Cardiac septum (tissue), 1 donor: ENCODE data around the gene KCTD7. TPM values are rescaled to one million over a fixed set of nuclear protein-coding genes. Genes with fewer than 3 reads are reported as not detected.
A peak's percentile ranks its signal among the peaks of the same experiment; 100 is the strongest.
"Not testable (repeated sequence)": the region's sequence is repeated elsewhere in the genome, so short reads cannot be mapped to it uniquely, and the experiment has no call there.

ENCODE experiments used
- DNase-seq: peaks from one replicate; pipeline ENCODE4 v3.0.0-alpha.2; 2020; ENCODE audit warnings: low spot score
- intact Hi-C: fragments of 100-400 bp; cut with DNase I; formaldehyde crosslinking; loops from one replicate; pipeline ENCODE4 v1.14.0; 2022
- total RNA-seq: library from RNA; stranded (reverse); fragmentation: NEBNext Ultra II Directional; extraction: Animal tissue kit (Norgen Biotek cat#: 25700); gene quantifications from one replicate; pipeline ENCODE4 v1.2.1, GENCODE V29; 2021
- donor health status: DM: no; HTN: no; CAD: no.

Gene KCTD7
- total RNA-seq, 1 donor from 2014 or later = 9.7 TPM

DNA sequence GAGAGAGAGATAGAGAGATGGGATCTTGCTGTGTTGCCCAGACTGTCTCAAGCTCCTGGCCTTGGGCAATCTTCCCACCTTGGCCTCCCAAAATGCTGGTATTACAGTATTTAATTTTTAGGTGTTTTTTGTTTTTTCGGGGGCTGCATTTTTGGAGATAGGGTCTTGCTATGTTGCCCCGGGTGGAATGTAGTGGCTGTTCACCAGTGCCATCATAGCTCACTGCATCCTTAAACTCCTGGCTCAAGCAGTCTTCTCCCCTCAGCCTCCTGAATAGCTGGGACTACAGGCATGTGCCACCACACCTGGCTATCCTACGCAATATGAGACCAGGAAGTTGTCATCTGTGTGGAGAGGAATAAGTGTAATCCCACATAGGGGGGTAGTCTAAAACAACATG lies 42.4 kb downstream of the KCTD7 start:
- no peak for DNase-seq
- intact Hi-C loops = no loop called here

DNA sequence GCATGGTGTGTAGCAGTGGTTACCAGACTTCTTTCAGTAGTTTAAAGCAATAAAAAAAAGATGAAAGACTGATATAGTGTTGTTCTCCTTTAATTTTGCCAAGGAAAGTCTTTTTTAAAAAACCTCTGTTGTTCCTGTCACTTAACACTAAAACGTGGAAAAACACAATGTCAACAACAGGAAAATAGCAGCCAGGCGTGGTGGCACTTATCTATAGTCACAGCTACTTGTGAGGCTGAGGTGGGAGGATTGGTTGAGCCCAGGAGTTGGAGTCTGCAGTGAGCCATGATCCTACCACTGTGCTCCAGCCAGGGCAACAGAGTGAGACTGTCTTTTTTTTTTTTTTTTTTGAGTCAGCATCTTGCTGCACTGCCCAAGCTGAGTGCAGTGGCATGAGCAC lies 42.8 kb downstream of the KCTD7 start:
- intact Hi-C loops, DNase-seq: not testable (repeated sequence)

DNA sequence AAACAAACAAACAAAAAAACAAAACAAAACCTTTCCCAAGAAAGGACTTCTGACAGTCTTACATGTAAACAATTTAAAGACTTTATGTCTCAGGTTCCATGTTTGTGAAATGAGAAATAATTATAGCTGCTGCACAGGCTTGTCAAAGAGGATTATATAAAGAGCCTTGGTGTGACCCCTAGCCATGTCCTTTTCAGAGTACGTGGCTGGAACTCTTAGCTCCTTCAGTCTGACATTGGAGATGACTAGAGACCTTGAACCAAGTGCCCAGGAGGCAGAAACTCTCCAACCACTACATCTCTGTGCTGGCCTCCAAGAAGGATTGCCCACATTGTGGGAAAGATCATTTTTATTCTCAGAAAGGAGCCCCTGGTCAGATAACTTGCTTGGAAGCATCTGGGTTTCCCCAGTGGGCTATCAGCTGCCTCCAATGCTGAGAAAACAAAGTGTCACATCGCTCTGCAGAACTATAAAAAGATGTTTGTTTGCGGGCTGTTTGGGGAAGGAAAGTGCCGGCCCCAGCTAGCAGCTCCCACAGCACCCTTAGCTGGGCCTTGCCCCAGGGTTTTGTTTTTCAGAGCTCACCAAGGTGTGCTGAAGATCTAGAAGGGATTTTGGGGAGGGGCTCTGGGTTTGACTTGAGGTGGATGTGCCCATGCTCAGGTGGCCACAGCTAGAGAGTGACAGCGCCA lies 43.9 kb downstream of the KCTD7 start:
- DNase-seq, intact Hi-C loops: not testable (repeated sequence)

DNA sequence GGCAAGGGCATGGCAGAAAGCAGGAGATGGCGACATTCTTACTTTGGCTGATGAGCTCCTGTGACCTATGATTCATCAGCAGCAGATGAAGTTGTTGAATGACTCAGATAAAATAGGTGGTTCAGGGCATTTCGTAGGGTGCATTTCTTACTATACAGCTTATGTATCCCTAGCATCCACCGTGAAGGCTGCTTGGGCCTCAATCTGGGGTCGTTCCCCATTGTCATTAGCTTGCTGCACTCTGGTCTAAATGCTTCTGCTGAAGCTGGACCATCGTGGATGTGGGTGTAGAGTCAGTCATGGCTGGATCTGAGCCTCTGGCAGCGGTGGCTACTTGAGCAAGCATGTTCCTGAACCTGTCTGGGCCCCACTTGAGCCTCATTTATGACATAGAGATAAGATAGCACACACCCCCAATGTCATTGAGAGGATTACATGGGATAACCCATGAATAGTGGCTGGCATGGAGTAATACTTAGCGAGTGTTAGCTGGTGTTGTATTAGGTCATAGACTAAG lies 44.5 kb downstream of the KCTD7 start:
- intact Hi-C loops, DNase-seq: not testable (repeated sequence)

DNA sequence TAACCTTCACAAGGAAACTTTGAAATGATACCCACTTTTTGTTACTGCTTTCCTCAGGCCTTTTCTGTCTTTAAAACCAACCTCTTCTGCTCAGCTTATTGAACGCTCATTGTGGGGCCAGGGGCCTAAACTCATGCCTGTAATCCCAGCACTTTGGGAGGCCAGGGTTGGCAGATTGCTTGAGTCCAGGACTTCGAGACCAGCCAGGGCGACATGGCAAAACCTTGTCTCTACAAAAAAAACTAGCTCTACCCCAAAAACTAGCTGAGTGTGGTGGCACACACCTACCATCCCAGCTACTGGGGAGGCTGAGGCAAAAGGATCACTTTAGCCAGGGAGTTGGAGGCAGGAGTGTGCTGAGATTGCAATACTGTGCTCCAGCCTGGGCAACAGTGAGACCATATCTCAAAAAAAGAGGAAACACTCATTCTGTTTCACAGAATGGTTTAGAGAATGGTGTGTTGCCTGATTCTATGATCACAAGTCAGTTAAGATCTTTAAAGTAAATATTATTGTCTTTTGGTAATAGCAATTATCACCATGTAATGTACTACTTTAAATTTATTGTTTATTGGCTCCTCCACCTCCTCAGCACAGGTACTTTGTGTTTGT lies 51.1 kb downstream of the KCTD7 start:
- intact Hi-C loops = loop anchor here (5.0 kb wide), 1 partner anchor 63 kb away; the partner anchor contains the start of gene RABGEF1

DNA sequence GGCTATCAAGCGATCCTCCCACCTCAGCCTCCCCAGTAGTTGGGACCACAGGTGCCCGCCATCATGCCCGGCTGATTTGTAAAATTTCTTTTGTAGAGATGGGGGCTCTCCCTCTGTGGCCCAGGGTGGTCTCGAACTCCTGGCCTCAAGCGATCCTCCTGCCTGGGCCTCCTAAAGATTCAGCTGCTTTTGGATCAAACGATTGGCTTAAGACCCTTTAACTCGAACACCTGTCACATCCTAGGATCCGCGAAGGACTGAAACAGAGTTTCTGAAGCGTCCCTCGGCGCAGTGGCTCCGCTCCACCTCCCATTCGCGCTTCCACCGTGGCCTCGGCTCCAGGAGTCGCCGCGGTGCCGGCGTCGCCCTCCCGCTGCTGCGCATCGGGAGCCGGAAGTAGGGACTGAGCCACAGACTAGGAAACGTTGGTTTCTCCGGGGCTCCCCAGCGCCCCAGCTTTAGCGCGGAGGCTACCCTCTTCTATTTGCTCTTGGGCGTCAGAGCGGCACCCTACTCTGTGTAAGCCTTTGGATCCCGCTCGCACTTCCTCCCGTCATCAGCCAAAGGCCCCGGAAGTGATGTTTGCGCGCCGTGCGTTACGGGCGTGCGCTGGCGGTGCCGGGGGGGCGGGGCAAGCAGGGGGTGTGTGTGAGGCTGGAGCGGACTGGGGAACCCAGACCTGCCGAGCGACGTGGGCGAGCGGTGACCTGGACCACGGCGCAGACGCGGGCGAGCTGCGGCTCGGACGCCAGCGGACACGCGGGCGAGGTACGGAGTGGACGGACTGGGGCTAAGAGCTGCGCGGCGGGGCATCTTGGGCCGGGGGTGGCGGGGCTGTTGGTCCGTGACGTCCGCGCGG lies 53.0 kb downstream of the KCTD7 start:
- intact Hi-C loops = loop anchor here (2.0 to 5.0 kb wide), 2 partner anchors 27 to 61 kb away; partner anchors contain the start of gene RABGEF1
- peak; percentile 99 for DNase-seq

More for the DNA sequence above, 51.1 kb downstream of the KCTD7 start:
- no peak for DNase-seq

DNA sequence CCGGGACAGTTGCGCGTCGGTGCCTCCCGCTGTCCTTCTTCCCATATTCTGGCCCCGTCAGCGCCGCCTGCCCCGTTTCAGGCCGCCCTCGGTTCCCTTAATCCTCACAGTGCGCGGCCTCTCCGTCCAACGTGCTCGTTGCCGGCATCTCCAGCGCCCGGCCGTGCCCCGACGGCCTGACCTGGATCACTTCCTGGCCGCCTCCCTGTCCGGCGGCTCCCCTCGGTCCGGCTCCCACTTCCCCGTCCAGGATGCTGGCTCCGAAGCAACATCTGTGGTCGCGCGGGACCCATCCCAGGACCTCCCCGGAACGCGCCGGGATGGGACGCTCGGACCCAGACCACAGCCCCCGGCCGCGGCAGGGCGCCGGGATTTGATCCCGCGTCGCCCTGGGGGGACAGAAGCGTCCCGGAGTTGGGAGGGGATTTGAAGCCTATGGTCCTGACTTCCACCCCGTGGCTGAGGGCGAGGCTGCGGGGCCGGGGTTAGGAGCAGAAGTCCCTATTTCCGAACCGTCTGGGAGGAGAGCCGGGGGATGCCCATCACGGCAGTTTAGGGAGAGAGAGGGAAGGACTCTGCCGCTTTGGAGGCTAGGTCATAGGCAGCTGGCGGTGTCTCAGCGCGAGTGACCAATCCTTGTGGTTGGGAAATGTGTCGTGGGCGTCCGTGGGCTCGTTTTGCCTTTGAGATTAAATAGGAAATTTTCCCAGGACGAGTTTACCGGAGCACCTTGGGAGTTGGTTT lies 53.8 kb downstream of the KCTD7 start:
- no peak for DNase-seq
- intact Hi-C loops = loop anchor here (2.0 to 5.0 kb wide), 2 partner anchors 28 to 60 kb away; partner anchors contain the start of gene RABGEF1

DNA sequence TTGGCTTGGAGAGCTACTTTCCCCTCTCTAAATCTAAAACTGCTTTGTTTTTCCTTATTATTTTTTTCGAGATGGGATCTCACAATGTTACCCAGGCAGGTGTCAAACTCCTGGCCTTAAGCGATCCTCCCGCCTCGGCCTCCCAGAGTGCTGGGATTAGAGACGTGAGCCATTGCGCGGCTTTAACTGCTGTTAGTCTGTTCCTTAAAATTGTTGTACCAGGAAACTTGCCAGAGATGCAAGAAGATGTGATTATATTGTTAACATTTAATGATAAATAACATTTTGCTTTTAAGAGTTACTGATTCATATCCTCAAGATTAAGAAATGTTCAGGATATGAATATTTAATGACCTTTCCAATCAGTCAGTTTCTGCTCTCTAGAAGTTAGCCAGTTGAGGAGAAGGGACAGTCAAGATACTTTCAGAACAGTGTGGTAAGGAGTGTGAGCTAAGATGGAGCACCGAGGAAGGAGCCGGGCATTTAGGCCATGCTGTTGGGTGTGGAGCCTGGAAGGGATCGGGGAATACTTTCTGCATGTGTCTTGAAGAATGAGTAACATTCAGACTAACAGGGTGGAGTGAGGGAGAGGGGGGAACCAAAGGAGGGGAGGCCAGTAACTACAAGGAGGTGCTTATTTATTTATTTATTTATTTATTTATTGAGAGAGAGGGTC lies 54.6 kb downstream of the KCTD7 start:
- intact Hi-C loops = loop anchor here (2.0 to 5.0 kb wide), 2 partner anchors 28 to 59 kb away; partner anchors contain the start of gene RABGEF1

DNA sequence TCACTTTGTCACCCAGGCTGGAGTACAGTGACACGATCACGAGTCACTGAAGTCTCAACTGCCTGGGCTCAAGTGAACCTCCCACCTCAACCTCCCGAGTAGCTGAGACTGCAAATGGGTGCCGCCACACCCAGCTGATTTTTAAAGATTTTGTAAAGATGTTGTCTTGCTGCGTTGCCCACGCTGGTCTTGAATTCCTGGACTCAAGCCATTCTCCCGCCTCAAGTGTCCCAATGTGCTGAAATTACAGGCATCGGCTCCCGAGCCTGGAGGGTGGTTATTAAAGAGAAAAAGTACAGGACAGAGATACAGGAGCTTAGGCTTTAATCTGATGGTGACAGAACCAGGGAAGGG lies 55.1 kb downstream of the KCTD7 start:
- no peak for DNase-seq
- intact Hi-C loops = loop anchor here (2.0 to 5.0 kb wide), 2 partner anchors 29 to 59 kb away; partner anchors contain the start of gene RABGEF1

More for the DNA sequence above, 54.6 kb downstream of the KCTD7 start:
- not testable (repeated sequence) for DNase-seq

DNA sequence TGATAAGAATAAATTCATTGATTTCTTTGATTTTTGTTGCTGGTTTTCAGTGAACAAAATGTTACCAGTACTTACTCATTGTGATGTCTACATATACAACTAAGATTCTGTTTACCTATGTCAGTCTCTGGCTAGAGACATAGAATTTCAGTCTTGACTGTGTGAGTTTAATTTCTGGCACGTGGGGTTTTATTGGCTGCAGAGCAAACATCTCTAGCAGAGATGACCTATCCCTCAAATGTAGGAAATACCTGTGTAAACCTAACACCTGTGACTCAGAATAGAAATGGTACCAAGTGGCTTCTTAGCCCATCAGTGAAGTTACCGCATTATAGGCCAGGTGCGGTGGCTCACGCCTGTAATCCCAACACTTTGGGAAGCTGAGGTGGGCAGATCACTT lies 57.0 kb downstream of the KCTD7 start:
- intact Hi-C loops, DNase-seq: not testable (repeated sequence)

DNA sequence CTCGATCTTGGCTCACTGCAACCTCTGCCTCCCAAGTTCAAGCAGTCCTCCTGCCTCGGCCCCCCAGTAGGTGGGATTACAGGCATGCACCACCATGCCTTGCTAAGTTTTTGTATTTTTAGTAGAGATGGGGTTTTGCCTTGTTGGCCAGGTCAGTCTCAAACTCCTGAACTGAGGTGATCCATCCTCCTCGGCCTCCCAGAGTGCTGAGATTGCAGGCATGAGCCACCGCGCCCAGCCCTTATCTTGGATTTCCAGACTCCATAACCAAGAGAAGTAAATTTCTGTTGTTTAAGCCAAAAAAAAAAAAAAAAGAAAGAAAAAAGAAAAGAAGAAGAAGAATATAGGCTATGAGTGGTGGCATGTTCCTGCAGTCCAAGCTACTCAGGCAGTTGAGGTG lies 58.5 kb downstream of the KCTD7 start:
- intact Hi-C loops = no loop called here
- DNase-seq = no peak

DNA sequence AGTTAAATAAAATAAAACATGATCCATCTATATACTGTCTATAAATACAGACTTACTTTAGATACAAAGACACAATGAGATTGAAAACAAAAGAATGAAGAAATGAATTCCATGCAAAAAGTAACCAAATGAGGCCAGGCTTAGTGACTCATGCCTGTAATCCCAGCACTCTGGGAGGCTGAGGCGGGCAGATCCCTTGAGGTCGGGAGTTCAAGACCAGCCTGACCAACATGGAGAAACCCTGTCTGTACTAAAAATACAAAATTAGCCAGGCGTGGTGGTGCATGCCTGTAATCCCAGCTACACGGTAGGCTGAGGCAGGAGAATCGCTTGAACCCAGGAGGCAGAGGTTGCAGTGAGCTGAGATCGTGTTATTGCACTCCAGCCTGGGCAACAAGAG lies 59.0 kb downstream of the KCTD7 start:
- DNase-seq, intact Hi-C loops: not testable (repeated sequence)

DNA sequence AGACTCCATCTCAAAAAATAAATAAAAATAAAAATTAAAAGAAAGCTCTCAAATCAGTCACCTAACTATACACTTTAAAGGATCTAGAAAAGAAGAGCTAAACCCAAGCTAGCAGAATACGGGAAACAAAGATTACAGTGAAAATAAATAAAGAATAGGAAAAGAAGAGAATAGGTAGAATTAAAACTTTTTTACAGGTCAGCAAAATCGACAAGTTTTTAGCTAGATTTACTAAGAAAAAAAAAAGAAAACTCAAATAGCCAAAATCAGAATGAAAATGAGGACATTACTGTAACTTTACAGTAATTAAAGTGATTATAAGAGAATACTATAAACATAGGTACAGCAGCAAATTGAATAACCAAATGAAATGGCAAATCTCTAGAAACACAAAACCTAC lies 60.4 kb downstream of the KCTD7 start:
- intact Hi-C loops = no loop called here

DNA sequence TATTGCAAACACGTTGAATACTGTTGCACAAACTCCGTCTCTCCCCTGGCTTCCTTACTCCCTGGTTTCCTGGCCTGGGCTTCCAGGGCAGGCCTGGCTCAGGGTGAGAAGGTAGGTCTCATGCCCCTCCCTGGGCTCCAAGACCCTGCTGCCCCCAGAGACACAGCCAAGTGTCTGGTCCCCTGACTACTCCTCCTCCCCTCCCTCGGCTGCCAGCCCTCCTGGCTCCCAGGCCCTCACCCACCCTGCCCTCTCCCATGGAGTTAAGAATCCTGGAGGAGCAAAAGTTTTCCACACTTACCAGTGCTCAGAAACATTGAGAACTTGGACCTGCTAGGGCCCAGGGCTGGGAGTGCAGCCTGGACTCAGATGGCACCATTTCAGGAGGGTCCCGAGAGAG lies 64.7 kb downstream of the KCTD7 start:
- intact Hi-C loops = no loop called here
- no peak for DNase-seq

More for the DNA sequence above, 60.4 kb downstream of the KCTD7 start:
- DNase-seq = no peak

Other genes starting within 250 kb of the KCTD7 start
- 19.1 TPM for gene RABGEF1, start 111.9 kb downstream of the KCTD7 start, total RNA-seq